HEK293 (cell line): ENCODE results near the gene OLIG2.

Experiments
- CTCF ChIA-PET: fragments of 350-600 bp; formaldehyde crosslinking; extraction: SDS; loops from one replicate; lab custom pipeline; 2021; ENCODE audit warnings: antibody characterized with exemption; lab: Yijun Ruan, JAX
- POLR2A ChIA-PET: fragments of 300-600 bp; formaldehyde crosslinking; extraction: SDS; loops from one replicate; lab custom pipeline; 2020; ENCODE audit warnings: antibody characterized with exemption, inconsistent platforms; lab: Yijun Ruan, JAX
- H3K27ac ChIP-seq: fragments of 200-500 bp; sonication (Bioruptor generic); 2 replicates; pipeline ENCODE4 v1.5.1; 2014; ENCODE audit warnings: low read depth, low read length, control low read depth, inconsistent platforms; ENCODE audit errors: extremely low read depth
- H3K36me3 ChIP-seq, 2 experiments: fragments of 200-500 bp in 1 of 2; sonication (Bioruptor generic) in 1 of 2; 1 replicate in 1 of 2; 2 replicates in 1 of 2; pipeline ENCODE4 v1.5.1; 2014 to 2017; ENCODE audit warnings: inconsistent platforms in 2 of 2, low read length in 2 of 2; ENCODE audit not compliant: control insufficient read depth in 2 of 2, insufficient read depth in 1 of 2
- H3K4me1 ChIP-seq: fragments of 200-500 bp; sonication (Bioruptor generic); 2 replicates; pipeline ENCODE4 v1.5.1; 2014; ENCODE audit warnings: mild to moderate bottlenecking, low read length, inconsistent platforms; ENCODE audit not compliant: control insufficient read depth, insufficient read depth
- H3K4me3 ChIP-seq: 2 replicates; pipeline ENCODE4 v1.5.1; 2011; ENCODE audit warnings: low read depth, mild to moderate bottlenecking, control low read depth, low read length, moderate library complexity
- H3K9me3 ChIP-seq: fragments of 200-500 bp; sonication (Bioruptor generic); 2 replicates; pipeline ENCODE4 v1.5.1; 2014; ENCODE audit warnings: low read depth, low read length, inconsistent platforms; ENCODE audit not compliant: control insufficient read depth, insufficient read depth
- GLIS1 ChIP-seq: fragments of 450-650 bp; formaldehyde crosslinking; IDR thresholded peaks from 2 replicates; pipeline ENCODE4 v1.5.1; 2016; ENCODE audit warnings: missing biosample characterization, missing genetic modification characterization
- HOXA7 ChIP-seq: sonication (generic); formaldehyde crosslinking; IDR thresholded peaks from 2 replicates; pipeline ENCODE4 v1.8.1; 2022; ENCODE audit warnings: missing genetic modification reagents, borderline replicate concordance
- HOXD13 ChIP-seq: sonication (generic); formaldehyde crosslinking; IDR thresholded peaks from 2 replicates; pipeline ENCODE4 v1.8.0; 2022; ENCODE audit warnings: missing genetic modification reagents, borderline replicate concordance
- KLF16 ChIP-seq: fragments of 450-650 bp; formaldehyde crosslinking; IDR thresholded peaks from 2 replicates; pipeline ENCODE4 v1.5.1; 2017; ENCODE audit warnings: missing biosample characterization, missing genetic modification characterization
- MZF1 ChIP-seq: fragments of 450-650 bp; formaldehyde crosslinking; IDR thresholded peaks from 2 replicates; pipeline ENCODE4 v1.5.1; 2017; ENCODE audit warnings: missing biosample characterization, missing genetic modification characterization, borderline replicate concordance
- OSR2 ChIP-seq: fragments of 450-650 bp; formaldehyde crosslinking; IDR thresholded peaks from 2 replicates; pipeline ENCODE4 v1.5.1; 2016; ENCODE audit warnings: missing biosample characterization, missing genetic modification characterization
- RBAK ChIP-seq: fragments of 450-650 bp; formaldehyde crosslinking; IDR thresholded peaks from 2 replicates; pipeline ENCODE4 v1.5.1; 2016; ENCODE audit warnings: missing biosample characterization, missing genetic modification characterization
- SETDB1 ChIP-seq: IDR thresholded peaks from one replicate; pipeline ENCODE4 v1.6.1; 2017; ENCODE audit warnings: mild to moderate bottlenecking, low read length, moderate library complexity, mixed read lengths; ENCODE audit not compliant: insufficient read length
- YY1 ChIP-seq: fragments of 450-650 bp; formaldehyde crosslinking; IDR thresholded peaks from 2 replicates; pipeline ENCODE4 v1.5.1; 2018; ENCODE audit warnings: missing biosample characterization, missing genetic modification characterization
- YY2 ChIP-seq: fragments of 450-650 bp; formaldehyde crosslinking; IDR thresholded peaks from 2 replicates; pipeline ENCODE4 v1.5.1; 2016; ENCODE audit warnings: missing biosample characterization, missing genetic modification characterization
- ZBTB48 ChIP-seq: fragments of 450-650 bp; formaldehyde crosslinking; IDR thresholded peaks from 2 replicates; pipeline ENCODE4 v1.5.1; 2016; ENCODE audit warnings: missing biosample characterization, missing genetic modification characterization
- ZEB2 ChIP-seq: fragments of 450-650 bp; formaldehyde crosslinking; IDR thresholded peaks from 2 replicates; pipeline ENCODE4 v1.5.1; 2016; ENCODE audit warnings: missing biosample characterization, missing genetic modification characterization
- ZFP41 ChIP-seq: fragments of 450-650 bp; formaldehyde crosslinking; IDR thresholded peaks from 2 replicates; pipeline ENCODE4 v1.5.1; 2016; ENCODE audit warnings: missing biosample characterization, missing genetic modification characterization, borderline replicate concordance
- ZNF221 ChIP-seq: fragments of 450-650 bp; formaldehyde crosslinking; IDR thresholded peaks from 2 replicates; pipeline ENCODE4 v1.5.1; 2017; ENCODE audit warnings: missing biosample characterization, missing genetic modification characterization, borderline replicate concordance
- ZNF266 ChIP-seq: fragments of 450-650 bp; formaldehyde crosslinking; IDR thresholded peaks from 2 replicates; pipeline ENCODE4 v1.5.1; 2016; ENCODE audit warnings: missing biosample characterization, missing genetic modification characterization, low read depth
- ZNF404 ChIP-seq: fragments of 450-650 bp; formaldehyde crosslinking; IDR thresholded peaks from 2 replicates; pipeline ENCODE4 v1.5.1; 2017; ENCODE audit warnings: missing biosample characterization, missing genetic modification characterization
- ZNF654 ChIP-seq: fragments of 450-650 bp; formaldehyde crosslinking; IDR thresholded peaks from 2 replicates; pipeline ENCODE4 v1.5.1; 2016; ENCODE audit warnings: low read depth, missing biosample characterization, missing genetic modification characterization
- ZNF785 ChIP-seq: fragments of 450-650 bp; formaldehyde crosslinking; IDR thresholded peaks from 2 replicates; pipeline ENCODE4 v1.5.1; 2016; ENCODE audit warnings: missing biosample characterization, missing genetic modification characterization
- ZSCAN23 ChIP-seq: fragments of 450-650 bp; formaldehyde crosslinking; IDR thresholded peaks from 2 replicates; pipeline ENCODE4 v1.5.1; 2016; ENCODE audit warnings: missing biosample characterization, missing genetic modification characterization
- TF ChIP-seq, protein P1 (sequence below): fragments of 450-650 bp; formaldehyde crosslinking; optimal IDR thresholded peaks from 2 replicates; pipeline ENCODE3; 2016; ENCODE audit warnings: missing biosample characterization, mild to moderate bottlenecking, missing genetic modification characterization
- TF ChIP-seq, protein P2 (sequence below): fragments of 450-650 bp; formaldehyde crosslinking; IDR thresholded peaks from 2 replicates; pipeline ENCODE4 v1.5.1; 2017; ENCODE audit warnings: missing biosample characterization, missing genetic modification characterization
- TF ChIP-seq, protein P3 (sequence below): fragments of 450-650 bp; formaldehyde crosslinking; IDR thresholded peaks from 2 replicates; pipeline ENCODE4 v1.5.1; 2016; ENCODE audit warnings: missing biosample characterization, missing genetic modification characterization, low read depth
- TF ChIP-seq, protein P4 (sequence below): fragments of 450-650 bp; formaldehyde crosslinking; IDR thresholded peaks from 2 replicates; pipeline ENCODE4 v1.5.1; 2016; ENCODE audit warnings: missing biosample characterization, missing genetic modification characterization

OLIG2 gene

DNA sequence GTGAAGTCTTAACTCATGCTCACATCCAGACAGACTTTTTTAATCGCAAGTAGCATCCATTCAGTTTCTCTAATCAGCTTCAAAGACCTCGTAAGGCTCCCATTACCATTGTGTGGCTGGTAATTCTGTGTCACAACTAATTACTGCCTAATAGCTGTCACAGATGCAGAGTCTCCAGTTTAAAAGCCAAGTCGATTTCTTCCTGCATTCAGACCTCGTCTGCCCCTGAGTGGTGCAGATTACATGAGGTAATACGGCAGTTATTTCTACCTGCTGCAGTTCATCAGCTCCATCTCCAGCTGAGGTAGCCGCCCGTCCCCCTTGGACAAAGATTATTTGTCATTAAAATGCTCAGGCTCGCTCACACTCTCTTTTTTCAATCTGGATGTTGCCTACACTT lies 34.4 kb upstream of the OLIG2 start:
- ChIA-PET POLR2A (no interaction called here), CTCF (interaction anchor here (0.6 to 6.9 kb wide), 6 partner anchors 34 to 206 kb away, joined by 4 to 127 read pairs (median 7); no protein-coding TSS in a partner anchor)
- TF ChIP-seq ZNF404 = no peak
- no peak for TF ChIP-seq ZEB2
- no peak for TF ChIP-seq YY1 (tag by site-specific recombination)
- TF ChIP-seq RBAK (tag by site-specific recombination) = no peak
- no peaks in the 10 kb centered on the region for H3K4me1 ChIP-seq
- H3K27ac ChIP-seq = no peak overlapping the region
- no peaks in the 10 kb centered on the region for H3K36me3 ChIP-seq
- no peaks in the 10 kb centered on the region for H3K9me3 ChIP-seq
- H3K4me3 ChIP-seq = no peak overlapping the region

DNA sequence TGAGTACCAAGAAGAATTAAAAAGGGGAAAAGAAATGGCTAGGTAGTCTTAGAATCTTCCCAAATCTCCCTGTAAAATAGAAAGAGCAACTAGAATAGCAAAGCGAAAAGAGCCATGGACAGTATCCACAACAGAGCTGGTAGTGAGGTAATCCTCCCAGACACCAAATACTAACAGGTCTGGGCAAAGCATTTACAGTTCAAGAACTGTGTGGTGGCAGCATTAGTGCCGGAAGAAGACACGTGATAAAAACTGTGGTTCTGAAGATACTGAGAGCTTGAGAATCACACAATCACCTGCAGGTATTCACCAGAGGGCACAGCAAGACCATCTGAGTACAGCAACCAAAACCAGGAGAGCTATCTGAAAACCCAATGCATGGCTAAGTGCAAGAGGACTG lies 31.8 kb upstream of the OLIG2 start:
- TF ChIP-seq ZNF266 (tag by site-specific recombination) = peak; percentile 54; the same call in 1 of the 2 replicates
- no peak for TF ChIP-seq OSR2
- no peaks in the 10 kb centered on the region for H3K4me1 ChIP-seq
- H3K4me3 ChIP-seq = no peak overlapping the region
- H3K9me3 ChIP-seq = no peaks in the 10 kb centered on the region; the same call in 1 of the 2 replicates
- ChIA-PET CTCF (interaction anchor here (0.5 to 6.9 kb wide), 40 partner anchors 8 to 643 kb away, joined by 3 to 127 read pairs (median 5); partner anchors contain the start of gene OLIG2), POLR2A (interaction anchor here (0.8 to 1.3 kb wide), 3 partner anchors 21 to 32 kb away, joined by 3 to 4 read pairs (median 3); no protein-coding TSS in a partner anchor)
- no peak overlapping the region for H3K27ac ChIP-seq
- no peaks in the 10 kb centered on the region for H3K36me3 ChIP-seq

DNA sequence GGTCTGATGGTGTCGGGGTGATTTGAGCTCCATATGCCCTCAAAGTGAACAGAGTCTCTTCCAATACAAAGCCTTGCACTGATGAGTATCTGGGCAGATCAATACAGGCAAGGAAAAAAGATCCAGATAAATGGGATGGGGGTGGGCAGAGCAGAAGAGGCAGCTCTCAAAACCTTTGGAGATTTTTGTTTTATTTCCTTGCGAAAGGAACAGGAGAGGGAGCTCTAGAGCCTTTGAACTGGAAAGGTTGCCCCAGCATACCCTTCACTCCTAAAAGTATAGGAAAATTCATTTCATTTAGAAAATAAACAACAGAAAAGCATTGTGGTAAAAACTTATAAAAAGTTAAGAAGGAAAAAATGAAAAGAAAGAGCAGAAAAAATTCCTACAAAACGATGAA lies 31.4 kb upstream of the OLIG2 start:
- no peak for TF ChIP-seq ZFP41 (tag by site-specific recombination)
- TF ChIP-seq HOXD13 (CRISPR knock-in tag) = no peak
- TF ChIP-seq SETDB1 = no peak
- TF ChIP-seq ZNF654 (tag by site-specific recombination) = peak; percentile 57
- no peak for TF ChIP-seq HOXA7 (CRISPR knock-in tag)
- TF ChIP-seq, protein P1, sequence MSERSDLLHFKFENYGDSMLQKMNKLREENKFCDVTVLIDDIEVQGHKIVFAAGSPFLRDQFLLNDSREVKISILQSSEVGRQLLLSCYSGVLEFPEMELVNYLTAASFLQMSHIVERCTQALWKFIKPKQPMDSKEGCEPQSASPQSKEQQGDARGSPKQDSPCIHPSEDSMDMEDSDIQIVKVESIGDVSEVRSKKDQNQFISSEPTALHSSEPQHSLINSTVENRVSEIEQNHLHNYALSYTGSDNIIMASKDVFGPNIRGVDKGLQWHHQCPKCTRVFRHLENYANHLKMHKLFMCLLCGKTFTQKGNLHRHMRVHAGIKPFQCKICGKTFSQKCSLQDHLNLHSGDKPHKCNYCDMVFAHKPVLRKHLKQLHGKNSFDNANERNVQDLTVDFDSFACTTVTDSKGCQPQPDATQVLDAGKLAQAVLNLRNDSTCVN = no peak
- POLR2A ChIA-PET = interaction anchor here (0.8 to 1.3 kb wide), 3 partner anchors 21 to 31 kb away, joined by 3 to 4 read pairs (median 3); no protein-coding TSS in a partner anchor
- CTCF ChIA-PET = interaction anchor here (0.6 to 6.9 kb wide), 42 partner anchors 9 to 643 kb away, joined by 3 to 127 read pairs (median 5); partner anchors contain the start of gene OLIG2
- Histone ChIP-seq H3K9me3 (no peaks in the 10 kb centered on the region; the same call in 1 of the 2 replicates), H3K4me3 (no peak overlapping the region), H3K4me1 (no peaks in the 10 kb centered on the region), H3K27ac (no peak overlapping the region), H3K36me3 (no peaks in the 10 kb centered on the region)

DNA sequence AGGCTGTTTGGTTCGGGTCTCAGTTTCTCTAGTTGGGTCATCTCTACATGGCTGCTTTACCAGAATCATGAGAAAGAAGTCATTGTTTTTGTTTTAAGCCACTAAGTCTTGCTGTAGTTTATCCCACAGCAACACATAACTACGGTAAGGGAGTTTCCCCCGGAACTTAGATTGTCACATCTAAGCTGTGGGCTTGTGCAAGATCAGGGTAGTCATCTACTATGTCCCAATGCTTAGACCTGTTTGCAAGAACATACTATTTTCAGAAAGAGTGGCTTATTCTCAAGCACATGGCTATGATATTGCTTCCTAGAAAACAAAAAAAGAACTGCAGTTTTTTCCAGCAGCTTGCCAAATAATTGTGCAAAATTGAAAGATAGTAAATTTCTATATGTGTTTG lies 18.0 kb upstream of the OLIG2 start:
- Histone ChIP-seq H3K27ac (no peak overlapping the region), H3K4me3 (no peak overlapping the region), H3K4me1 (peaks cover 6% of the 10 kb centered on the region; the same call in 1 of the 2 replicates), H3K9me3 (no peaks in the 10 kb centered on the region), H3K36me3 (no peaks in the 10 kb centered on the region)
- ChIA-PET POLR2A (no interaction called here), CTCF (interaction anchor here (1.0 to 2.9 kb wide), 2 partner anchors 13 to 117 kb away, joined by 4 to 14 read pairs; no protein-coding TSS in a partner anchor)
- TF ChIP-seq MZF1 (tag by site-specific recombination) (no peak), ZNF266 (tag by site-specific recombination) (no peak), ZBTB48 (tag by site-specific recombination) (no peak), GLIS1 (no peak), ZNF785 (tag by site-specific recombination) (no peak), ZNF221 (tag by site-specific recombination) (no peak), YY2 (tag by site-specific recombination) (no peak), ZSCAN23 (tag by site-specific recombination) (no peak), KLF16 (tag by site-specific recombination) (no peak)
- TF ChIP-seq, protein P2, sequence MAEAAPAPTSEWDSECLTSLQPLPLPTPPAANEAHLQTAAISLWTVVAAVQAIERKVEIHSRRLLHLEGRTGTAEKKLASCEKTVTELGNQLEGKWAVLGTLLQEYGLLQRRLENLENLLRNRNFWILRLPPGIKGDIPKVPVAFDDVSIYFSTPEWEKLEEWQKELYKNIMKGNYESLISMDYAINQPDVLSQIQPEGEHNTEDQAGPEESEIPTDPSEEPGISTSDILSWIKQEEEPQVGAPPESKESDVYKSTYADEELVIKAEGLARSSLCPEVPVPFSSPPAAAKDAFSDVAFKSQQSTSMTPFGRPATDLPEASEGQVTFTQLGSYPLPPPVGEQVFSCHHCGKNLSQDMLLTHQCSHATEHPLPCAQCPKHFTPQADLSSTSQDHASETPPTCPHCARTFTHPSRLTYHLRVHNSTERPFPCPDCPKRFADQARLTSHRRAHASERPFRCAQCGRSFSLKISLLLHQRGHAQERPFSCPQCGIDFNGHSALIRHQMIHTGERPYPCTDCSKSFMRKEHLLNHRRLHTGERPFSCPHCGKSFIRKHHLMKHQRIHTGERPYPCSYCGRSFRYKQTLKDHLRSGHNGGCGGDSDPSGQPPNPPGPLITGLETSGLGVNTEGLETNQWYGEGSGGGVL = no peak
- TF ChIP-seq, protein P3, sequence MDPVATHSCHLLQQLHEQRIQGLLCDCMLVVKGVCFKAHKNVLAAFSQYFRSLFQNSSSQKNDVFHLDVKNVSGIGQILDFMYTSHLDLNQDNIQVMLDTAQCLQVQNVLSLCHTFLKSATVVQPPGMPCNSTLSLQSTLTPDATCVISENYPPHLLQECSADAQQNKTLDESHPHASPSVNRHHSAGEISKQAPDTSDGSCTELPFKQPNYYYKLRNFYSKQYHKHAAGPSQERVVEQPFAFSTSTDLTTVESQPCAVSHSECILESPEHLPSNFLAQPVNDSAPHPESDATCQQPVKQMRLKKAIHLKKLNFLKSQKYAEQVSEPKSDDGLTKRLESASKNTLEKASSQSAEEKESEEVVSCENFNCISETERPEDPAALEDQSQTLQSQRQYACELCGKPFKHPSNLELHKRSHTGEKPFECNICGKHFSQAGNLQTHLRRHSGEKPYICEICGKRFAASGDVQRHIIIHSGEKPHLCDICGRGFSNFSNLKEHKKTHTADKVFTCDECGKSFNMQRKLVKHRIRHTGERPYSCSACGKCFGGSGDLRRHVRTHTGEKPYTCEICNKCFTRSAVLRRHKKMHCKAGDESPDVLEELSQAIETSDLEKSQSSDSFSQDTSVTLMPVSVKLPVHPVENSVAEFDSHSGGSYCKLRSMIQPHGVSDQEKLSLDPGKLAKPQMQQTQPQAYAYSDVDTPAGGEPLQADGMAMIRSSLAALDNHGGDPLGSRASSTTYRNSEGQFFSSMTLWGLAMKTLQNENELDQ = no peak
- TF ChIP-seq, protein P4, sequence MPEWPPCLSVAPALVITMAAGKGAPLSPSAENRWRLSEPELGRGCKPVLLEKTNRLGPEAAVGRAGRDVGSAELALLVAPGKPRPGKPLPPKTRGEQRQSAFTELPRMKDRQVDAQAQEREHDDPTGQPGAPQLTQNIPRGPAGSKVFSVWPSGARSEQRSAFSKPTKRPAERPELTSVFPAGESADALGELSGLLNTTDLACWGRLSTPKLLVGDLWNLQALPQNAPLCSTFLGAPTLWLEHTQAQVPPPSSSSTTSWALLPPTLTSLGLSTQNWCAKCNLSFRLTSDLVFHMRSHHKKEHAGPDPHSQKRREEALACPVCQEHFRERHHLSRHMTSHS (tag by site-specific recombination) = no peak
